GM12891 (cell line): Measurements from ENCODE around the gene STAT5A.

Source experiments
- POLR2A ChIP-seq: IDR thresholded peaks from 2 replicates; pipeline ENCODE4 v1.6.1; 2011; ENCODE audit warnings: low read depth, low read length, control low read depth
- POLR2AphosphoS5 ChIP-seq: IDR thresholded peaks from 2 replicates; pipeline ENCODE4 v1.6.1; 2011; ENCODE audit warnings: low read depth, low read length, control low read depth
- SPI1 ChIP-seq: IDR thresholded peaks from 2 replicates; pipeline ENCODE4 v1.6.1; 2011; ENCODE audit warnings: low read depth, low read length, control low read depth
- TAF1 ChIP-seq: IDR thresholded peaks from 2 replicates; pipeline ENCODE4 v1.6.1; 2011; ENCODE audit warnings: low read depth, low read length, control low read depth

DNA sequence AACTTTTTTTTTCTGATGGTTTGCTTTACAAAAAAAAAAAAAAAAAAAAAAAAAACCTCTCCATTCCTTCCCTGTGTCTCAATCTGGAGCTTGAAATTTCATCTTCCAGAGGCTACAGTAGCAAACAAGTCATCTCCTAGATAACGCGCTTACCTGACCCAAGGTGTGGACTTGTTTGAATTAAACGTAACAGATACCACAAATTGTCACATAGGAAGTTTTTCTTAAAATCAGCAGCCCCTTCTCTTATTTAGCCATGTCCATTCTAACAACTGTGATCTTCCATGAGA, 14.1 kb upstream of the STAT5A start:
- no peak for TF ChIP-seq POLR2A
- TF ChIP-seq POLR2AphosphoS5: no peak
- TF ChIP-seq SPI1: no peak
- TF ChIP-seq TAF1: no peak
